Esophagus (tissue), 2 donors: ENCODE data around the gene OR14I1. TPM values are rescaled to one million over a fixed set of nuclear protein-coding genes. Genes with fewer than 3 reads are reported as not detected.

Source experiments
- polyA plus RNA-seq, 2 donors: library from polyadenylated mRNA; stranded (reverse); fragments of 200-250 nt; gene quantifications; one replicate each; pipeline ENCODE4 v1.2.3, GENCODE V29; 2013
- donor health status: healthy with polysubstance abuse.
- donor health status: Bipolar disorder and iron deficiency.

OR14I1 gene
- polyA plus RNA-seq, 2 donors = not detected

Other genes starting within 250 kb of the OR14I1 start
- gene OR2T3, start 229.4 kb downstream of the OR14I1 start, polyA plus RNA-seq = not detected
- not detected for gene OR2T5, start 214.2 kb downstream of the OR14I1 start, polyA plus RNA-seq
- gene OR2G6, start 194.7 kb downstream of the OR14I1 start, polyA plus RNA-seq = not detected
- gene OR2T29, start 140.0 kb downstream of the OR14I1 start, polyA plus RNA-seq = not detected
- gene OR2T34, start 128.0 kb downstream of the OR14I1 start, polyA plus RNA-seq = not detected
- gene OR2T10, start 105.1 kb downstream of the OR14I1 start, polyA plus RNA-seq = not detected
- gene OR2T11, start 67.7 kb downstream of the OR14I1 start, polyA plus RNA-seq = not detected
- gene OR2T35, start 57.5 kb downstream of the OR14I1 start, polyA plus RNA-seq = not detected
- gene OR2T27, start 47.2 kb downstream of the OR14I1 start, polyA plus RNA-seq = not detected
- gene LYPD8, start 53.0 kb upstream of the OR14I1 start, polyA plus RNA-seq = not detected
- 10 to 100 TPM; 18.2 to 34.3 TPM for gene SH3BP5L, start 123.1 kb upstream of the OR14I1 start, polyA plus RNA-seq
- 10 to 100 TPM; 11.6 to 15.8 TPM for gene ZNF672, start 135.5 kb upstream of the OR14I1 start, polyA plus RNA-seq
- 100 to 1,000 TPM in 1 of 2 donors, 10 to 100 TPM in 1; 36.3 to 120 TPM for gene ZNF692, start 156.3 kb upstream of the OR14I1 start, polyA plus RNA-seq
- 1 to 10 TPM; 3.8 to 7.2 TPM for gene PGBD2, start 203.5 kb upstream of the OR14I1 start, polyA plus RNA-seq